Transverse colon (tissue), 3 donors: ENCODE results near the gene THEM5.

Experiments used
- CTCF ChIP-seq, 5 experiments: fragments of 200-600 bp in 3 of 5; fragments of 450-650 bp in 2 of 5; sonication (generic) in 3 of 5; IDR thresholded peaks; 1 replicate in 2 of 5; 2 replicates in 3 of 5; pipeline ENCODE4 v1.5.1; 2016 to 2017; ENCODE audit warnings: antibody characterized with exemption in 5 of 5, inconsistent platforms in 3 of 5, mild to moderate bottlenecking in 2 of 5, moderate library complexity in 1 of 5
- EP300 ChIP-seq: sonication (generic); formaldehyde crosslinking; IDR thresholded peaks from one replicate; pipeline ENCODE4 v1.6.1; 2017; ENCODE audit warnings: antibody characterized with exemption, low read depth
- POLR2A ChIP-seq: fragments of 450-650 bp; IDR thresholded peaks from one replicate; pipeline ENCODE4 v1.6.1; 2016; ENCODE audit warnings: antibody characterized with exemption, mild to moderate bottlenecking, moderate library complexity

GRCh38 chr1:151801846-151802245, 51.7 kb downstream of the THEM5 start:
- TF ChIP-seq EP300 (no peak), CTCF (IDR thresholded peaks at IDR 0.05) (no peak), POLR2A (no peak)
